ENCODE data around the gene LARP4B. TPM values are rescaled to one million over a fixed set of nuclear protein-coding genes. Genes with fewer than 3 reads are reported as not detected.

Gene LARP4B
- total RNA-seq, 1 donor from 2014 or later, result 31.1 TPM

- peaks cover 1% of the 10 kb centered on the region for H3K27me3 ChIP-seq (ENCODE audit: control insufficient read depth, insufficient read depth, low read length)
- TF ChIP-seq CTCF (IDR thresholded peaks at IDR 0.05; ENCODE audit: insufficient read depth, low read length, severe bottlenecking), result no peak
- no peak for FAIRE-seq
- H3K36me3 ChIP-seq (ENCODE audit: control insufficient read depth, insufficient read depth, low read length), result no peaks in the 10 kb centered on the region
- peak; percentile 25 for DNase-seq (ENCODE audit: low read depth)
- H3K4me3 ChIP-seq (ENCODE audit: low read depth, low read length), result no peak overlapping the region
These were observed 32.1 kb upstream of the LARP4B start for GRCh38 chr10:963655-964054.

GRCh38 chr10:963186-963585 is 31.7 kb upstream of the LARP4B start:
- TF ChIP-seq CTCF (IDR thresholded peaks at IDR 0.05; ENCODE audit: insufficient read depth, low read length, severe bottlenecking), result no peak
- no peak for DNase-seq (ENCODE audit: low read depth)
- Histone ChIP-seq H3K4me3 (ENCODE audit: low read depth, low read length) (no peak overlapping the region), H3K27me3 (ENCODE audit: control insufficient read depth, insufficient read depth, low read length) (no peaks in the 10 kb centered on the region), H3K36me3 (ENCODE audit: control insufficient read depth, insufficient read depth, low read length) (no peaks in the 10 kb centered on the region)
- FAIRE-seq, result no peak

- no peak for FAIRE-seq
These were observed 30.8 kb upstream of the LARP4B start for GRCh38 chr10:962342-962741.

GRCh38 chr10:958856-959255 is 27.4 kb upstream of the LARP4B start:
- no peak for FAIRE-seq
- Histone ChIP-seq H3K36me3 (ENCODE audit: control insufficient read depth, insufficient read depth, low read length) (no peaks in the 10 kb centered on the region), H3K4me3 (ENCODE audit: low read depth, low read length) (no peak overlapping the region), H3K27me3 (ENCODE audit: control insufficient read depth, insufficient read depth, low read length) (peaks cover 4% of the 10 kb centered on the region)
- DNase-seq (ENCODE audit: low read depth), result no peak
- TF ChIP-seq CTCF (IDR thresholded peaks at IDR 0.05; ENCODE audit: insufficient read depth, low read length, severe bottlenecking), result no peak

More at GRCh38 chr10:962342-962741, 30.8 kb upstream of the LARP4B start:
- no peaks in the 10 kb centered on the region for H3K36me3 ChIP-seq (ENCODE audit: control insufficient read depth, insufficient read depth, low read length)
- H3K27me3 ChIP-seq (ENCODE audit: control insufficient read depth, insufficient read depth, low read length), result no peaks in the 10 kb centered on the region
- no peak overlapping the region for H3K4me3 ChIP-seq (ENCODE audit: low read depth, low read length)
- TF ChIP-seq CTCF (IDR thresholded peaks at IDR 0.05; ENCODE audit: insufficient read depth, low read length, severe bottlenecking), result no peak
- no peak for DNase-seq (ENCODE audit: low read depth)

- TF ChIP-seq CTCF (IDR thresholded peaks at IDR 0.05; ENCODE audit: insufficient read depth, low read length, severe bottlenecking), result no peak
- no peak for FAIRE-seq
- H3K4me3 ChIP-seq (ENCODE audit: low read depth, low read length), result no peak overlapping the region
These were observed 26.6 kb upstream of the LARP4B start for GRCh38 chr10:958106-958505.

GRCh38 chr10:955820-956217 is 24.3 kb upstream of the LARP4B start:
- FAIRE-seq (no peak), DNase-seq (ENCODE audit: low read depth) (no peak)
- TF ChIP-seq CTCF (IDR thresholded peaks at IDR 0.05; ENCODE audit: insufficient read depth, low read length, severe bottlenecking), result no peak
- Histone ChIP-seq H3K36me3 (ENCODE audit: control insufficient read depth, insufficient read depth, low read length) (no peaks in the 10 kb centered on the region), H3K4me3 (ENCODE audit: low read depth, low read length) (no peak overlapping the region), H3K27me3 (ENCODE audit: control insufficient read depth, insufficient read depth, low read length) (peaks cover 4% of the 10 kb centered on the region)

More at GRCh38 chr10:958106-958505, 26.6 kb upstream of the LARP4B start:
- Histone ChIP-seq H3K36me3 (ENCODE audit: control insufficient read depth, insufficient read depth, low read length) (no peaks in the 10 kb centered on the region), H3K27me3 (ENCODE audit: control insufficient read depth, insufficient read depth, low read length) (peaks cover 4% of the 10 kb centered on the region)
- DNase-seq (ENCODE audit: low read depth), result no peak
